DMS53 (cell line): ENCODE results near the gene SLC13A5.
"Not testable (repeated sequence)": the region's sequence is repeated elsewhere in the genome, so short reads cannot be mapped to it uniquely, and the experiment has no call there.

Experiments
- DNase-seq: peaks from one replicate; lab custom pipeline; 2025; lab: John Stamatoyannopoulos, UW

The SLC13A5 gene

DNA sequence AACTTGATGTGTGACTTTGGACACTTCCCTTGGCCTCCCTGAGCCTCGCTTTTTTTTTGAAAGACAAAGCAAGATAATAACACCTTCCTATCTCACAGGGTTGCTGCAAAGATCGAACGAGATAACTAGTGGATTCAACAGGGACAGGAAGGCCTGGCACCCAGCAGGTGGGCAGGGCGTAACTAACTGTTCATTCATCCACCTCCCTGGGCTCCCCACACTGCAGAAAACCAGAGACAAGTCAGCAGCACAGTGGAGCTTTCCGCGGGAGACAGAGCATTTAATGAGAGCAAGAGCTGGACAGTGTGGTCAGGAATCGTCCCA, 28.7 kb downstream of the SLC13A5 start:
- no peak for DNase-seq

DNA sequence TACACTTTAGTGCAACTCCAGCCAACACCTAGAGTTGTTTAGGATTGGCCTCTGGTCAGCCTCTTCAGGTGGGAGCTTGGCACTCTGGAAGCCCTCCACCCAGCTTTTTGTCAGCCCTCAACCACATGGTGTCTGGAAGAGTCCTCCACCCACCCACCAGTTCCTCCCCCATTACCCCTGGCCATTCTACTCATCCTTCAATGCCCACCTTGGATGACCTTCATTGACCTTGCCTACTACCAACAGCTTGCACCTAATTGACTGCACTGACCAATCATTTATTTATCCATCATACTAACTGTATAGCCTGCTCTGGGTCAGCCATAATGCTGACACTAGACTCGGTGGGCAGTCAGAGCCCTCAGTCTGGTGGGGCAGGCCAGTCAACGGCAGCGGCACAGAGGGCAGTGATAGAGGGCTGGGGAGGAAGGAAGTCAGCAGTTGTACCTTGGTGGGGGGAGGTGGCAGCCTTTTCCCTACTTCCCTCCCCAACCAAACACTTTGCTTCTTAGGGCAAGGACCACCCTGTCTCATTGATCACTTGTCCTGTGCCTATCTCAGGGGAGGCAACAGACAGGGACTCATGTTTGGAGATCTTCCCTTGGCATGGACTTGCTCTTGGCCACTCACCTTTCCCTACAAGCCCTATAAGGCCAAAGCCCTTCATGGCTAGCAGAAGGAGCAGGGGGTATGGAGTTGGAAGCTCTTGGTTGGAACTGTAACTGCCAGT, 29.3 kb downstream of the SLC13A5 start:
- no peak for DNase-seq

DNA sequence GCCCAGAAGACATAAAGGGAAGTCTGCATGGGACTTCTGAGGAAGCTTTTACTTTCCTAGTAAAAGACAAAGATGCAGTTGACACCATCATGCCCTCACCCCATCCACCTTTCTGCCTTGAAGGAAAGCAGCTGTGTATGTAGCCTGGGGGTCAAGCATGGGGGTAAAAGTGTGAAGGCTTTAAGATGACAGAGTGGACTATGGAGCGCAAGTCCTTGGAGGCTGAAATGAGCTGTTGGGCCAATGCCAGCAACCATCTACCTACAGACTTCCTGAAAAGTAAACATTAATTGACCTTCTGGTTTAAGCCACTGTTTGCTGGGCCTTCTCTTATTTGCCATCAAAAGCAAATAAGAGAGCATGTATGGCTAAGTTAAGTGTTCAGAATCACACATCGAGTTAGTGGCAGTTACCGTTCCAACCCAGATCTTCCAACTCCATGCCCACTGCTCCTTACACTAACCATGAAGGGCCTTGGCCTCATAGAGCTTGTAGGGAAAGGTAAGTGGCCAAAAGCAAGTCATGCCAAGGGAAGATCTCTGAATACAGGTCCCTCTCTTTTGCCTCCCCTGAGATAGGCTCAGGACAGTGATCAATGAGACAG, 30.0 kb downstream of the SLC13A5 start:
- DNase-seq, result peak; percentile 45

DNA sequence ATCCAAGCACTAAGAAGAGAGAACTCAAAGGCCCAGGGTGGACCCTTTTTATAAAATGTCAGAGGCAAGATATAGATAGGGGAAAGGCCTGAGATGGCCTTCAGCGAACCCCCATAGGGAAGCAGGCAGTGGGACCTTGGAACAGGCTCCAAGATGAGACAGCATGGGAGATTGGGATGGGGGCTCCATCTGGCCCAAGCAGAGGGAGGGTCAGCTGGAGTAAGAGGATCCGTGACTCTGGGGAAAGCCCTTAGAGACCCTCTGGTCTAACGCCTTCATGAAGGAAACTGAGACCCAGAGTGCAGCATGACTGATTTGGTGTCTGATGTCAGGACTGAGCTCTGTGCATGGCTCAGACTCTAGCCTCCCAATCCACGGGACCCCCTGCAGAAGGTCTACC, 30.8 kb downstream of the SLC13A5 start:
- DNase-seq, result no peak

DNA sequence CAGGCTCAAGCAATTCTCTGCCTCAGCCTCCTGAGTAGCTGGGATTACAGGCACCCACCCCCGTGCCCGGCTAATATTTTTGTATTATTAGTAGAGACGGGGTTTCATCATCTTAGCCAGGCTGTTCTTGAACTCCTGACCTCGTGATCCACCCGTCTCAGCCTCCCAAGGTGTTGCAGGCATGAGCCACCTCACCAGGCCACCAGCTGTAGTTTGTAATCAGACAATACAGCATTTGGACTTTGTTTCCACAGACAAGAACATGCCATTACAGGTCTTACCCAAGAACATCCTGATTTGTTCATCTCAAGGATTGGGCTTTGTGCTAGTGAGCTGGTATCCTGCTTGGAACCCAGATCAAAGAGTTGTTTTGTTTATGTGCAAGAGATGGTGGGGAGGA, 31.5 kb downstream of the SLC13A5 start:
- no peak for DNase-seq

DNA sequence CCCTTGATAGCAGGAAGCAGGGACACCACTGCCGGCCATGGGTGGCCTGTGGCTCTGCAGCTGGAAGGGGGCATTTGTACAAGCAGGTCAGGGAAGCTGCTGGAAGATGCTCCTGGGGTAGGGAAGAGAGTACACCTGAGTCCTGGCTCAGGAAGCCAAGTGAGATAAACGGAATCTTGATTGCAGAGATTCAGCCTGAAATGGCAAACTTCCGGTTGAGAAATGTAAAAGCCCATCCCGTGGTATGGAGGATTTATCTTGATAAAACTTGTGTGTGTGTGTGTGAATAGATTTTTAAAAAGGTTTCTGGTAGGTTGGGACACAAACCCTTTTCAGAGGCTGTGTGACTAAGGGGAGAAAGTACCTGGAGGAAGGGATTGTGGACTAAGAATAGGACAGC, 32.0 kb downstream of the SLC13A5 start:
- no peak for DNase-seq

DNA sequence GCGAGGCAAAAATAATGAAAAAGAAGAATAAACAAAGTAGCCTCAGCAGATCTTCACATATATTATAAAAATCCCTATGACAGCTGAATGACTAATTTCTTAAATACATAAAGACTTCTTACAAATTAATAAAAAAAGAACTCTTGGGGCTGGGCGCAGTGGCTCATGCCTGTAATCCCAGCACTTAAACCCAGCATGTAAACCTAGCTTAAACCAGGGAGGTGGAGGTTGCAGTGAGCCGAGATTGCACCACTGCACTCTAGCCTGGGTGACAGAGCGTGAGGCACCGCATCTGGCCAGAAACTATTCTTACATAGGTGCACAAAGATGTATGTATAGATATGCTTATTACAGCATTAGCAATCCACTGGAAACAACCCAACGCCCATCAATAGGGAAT, 33.9 kb downstream of the SLC13A5 start:
- no peak for DNase-seq

DNA sequence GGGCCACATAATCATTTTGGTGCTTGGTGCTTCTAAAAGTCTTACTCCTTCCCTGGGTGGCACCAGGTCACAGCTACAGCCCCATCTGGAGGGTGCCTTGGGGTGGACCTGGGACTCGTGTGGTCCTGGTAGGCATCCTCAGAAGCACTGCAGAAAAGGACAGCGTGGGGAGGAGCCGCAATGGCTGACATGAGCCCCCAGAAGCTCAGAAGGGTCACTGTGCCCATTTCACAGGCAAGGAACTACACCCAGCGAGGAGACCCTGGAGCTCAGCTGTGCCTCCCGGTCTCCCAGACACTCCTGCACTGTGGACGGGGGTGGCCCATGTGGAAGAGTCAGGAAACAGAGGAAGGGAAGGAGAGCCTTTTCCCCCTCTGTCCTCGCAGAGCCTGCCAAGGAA, 35.2 kb downstream of the SLC13A5 start:
- no peak for DNase-seq

DNA sequence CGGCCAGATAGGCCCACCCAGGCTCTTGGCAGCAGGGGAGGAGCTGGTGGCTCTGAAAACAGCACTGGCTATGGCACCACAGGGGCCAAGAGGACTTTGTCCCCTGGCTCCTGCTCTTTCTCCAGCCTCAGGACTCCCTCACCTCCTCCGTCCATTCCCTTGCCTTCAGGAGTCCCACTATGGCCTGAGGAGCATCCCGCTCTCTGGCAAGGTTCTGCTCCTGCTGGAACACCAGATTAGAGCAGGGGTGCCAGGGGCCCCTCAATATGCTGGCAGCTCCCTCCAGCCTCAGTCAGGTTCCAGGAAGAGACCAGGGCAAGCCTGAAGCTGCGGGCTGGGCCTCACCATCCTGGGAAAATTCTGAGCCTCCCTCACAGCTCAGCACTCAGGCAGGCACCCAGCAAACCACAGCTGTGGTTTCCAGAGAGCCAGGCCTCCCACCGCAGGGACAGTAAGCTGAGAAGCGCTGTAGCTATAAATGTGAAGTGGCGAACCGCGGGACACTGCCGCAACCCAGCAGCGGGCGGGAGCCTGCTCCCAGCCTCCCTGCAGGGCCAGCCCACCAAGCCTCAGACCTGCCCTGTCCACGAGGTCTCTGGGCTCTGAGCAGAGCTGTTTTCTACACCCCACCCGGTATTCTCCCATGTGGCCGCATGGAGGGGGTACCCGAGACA, 35.9 kb downstream of the SLC13A5 start:
- no peak for DNase-seq

DNA sequence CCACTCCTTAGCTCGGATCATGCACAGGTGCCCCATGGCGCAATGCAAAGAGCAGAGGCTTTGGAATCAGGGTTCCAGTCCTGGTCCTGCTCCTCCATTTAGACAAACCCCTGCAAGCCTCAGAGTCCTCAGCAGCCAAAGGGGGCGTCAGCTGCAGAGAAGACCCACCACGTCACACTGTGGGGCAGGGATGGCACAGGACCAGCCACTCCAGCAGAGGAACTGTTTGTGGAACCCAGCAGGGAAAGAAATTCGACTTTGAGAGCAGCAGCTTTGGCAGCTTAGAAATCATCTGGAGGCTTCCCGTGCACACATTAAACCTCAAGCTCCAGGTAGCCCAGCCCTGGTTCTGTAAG, 36.4 kb downstream of the SLC13A5 start:
- DNase-seq, result no peak

DNA sequence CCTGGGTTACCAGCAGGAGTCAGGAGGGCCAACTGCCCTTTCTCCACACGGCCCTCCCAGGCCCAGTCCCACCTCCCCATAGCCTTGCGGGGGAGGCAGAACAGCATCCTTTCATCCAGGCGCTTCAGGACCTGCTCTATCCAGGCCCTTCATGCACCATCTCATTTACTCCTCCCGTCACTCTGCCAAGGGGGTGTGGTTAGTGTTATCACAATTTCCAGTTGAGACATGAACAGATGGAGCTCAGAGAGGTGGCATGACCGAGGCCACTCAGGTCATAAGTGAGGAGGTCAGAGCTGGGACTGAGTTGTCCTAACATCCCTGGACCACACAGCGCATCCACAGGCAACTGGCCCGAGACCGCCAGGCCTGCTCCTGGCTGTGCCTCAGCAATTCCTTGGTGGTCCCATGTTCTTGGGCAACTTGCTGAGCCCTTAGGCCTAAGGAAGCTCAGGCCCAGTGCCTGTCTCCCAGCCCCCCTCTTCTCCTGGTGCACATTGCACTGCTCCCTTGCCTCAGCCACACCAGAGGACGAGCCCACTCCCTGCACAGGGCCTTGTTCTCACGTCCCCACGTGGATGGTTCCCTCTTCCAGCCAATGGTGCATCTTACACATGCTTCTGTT, 37.9 kb downstream of the SLC13A5 start:
- DNase-seq, result no peak

DNA sequence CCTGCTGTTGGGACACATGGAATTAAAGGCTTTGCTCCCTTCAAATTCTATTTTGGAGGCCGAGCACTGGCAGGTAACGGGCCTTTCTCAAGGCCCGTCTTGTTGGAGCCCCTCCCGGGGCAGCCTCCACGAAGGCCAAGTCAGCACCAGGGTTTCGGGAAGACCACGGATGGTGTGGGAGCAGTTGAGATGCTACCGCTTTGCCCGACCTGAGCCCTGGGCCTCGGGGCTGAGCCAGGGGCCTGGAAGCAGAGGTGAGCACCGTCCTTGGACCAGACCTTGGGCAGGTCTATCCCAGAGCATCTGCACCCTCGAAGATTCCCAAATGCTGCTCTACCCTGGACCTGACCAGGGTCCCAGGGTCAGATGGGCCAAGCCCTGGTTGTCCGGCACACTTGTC, 38.6 kb downstream of the SLC13A5 start:
- DNase-seq, result no peak

DNA sequence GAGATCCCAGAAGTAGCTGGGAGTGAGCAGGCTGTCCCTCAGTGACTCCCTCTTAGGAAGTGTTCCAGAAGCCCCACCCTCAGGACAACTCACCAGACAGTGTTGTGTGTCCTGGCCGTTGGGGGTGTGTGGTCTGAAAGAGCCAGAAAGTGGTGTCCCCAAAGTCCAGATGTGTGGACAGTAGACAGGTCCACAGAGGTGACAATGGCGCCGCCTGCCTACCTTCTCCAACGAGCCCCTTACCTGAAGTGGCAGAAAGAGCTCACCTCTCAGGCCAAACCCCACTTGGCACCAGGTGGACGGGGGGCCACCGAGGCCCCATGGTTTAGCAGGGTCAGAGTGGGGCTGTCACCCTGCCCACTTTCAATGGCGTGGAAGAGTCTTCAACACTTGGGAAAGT, 41.7 kb downstream of the SLC13A5 start:
- no peak for DNase-seq

DNA sequence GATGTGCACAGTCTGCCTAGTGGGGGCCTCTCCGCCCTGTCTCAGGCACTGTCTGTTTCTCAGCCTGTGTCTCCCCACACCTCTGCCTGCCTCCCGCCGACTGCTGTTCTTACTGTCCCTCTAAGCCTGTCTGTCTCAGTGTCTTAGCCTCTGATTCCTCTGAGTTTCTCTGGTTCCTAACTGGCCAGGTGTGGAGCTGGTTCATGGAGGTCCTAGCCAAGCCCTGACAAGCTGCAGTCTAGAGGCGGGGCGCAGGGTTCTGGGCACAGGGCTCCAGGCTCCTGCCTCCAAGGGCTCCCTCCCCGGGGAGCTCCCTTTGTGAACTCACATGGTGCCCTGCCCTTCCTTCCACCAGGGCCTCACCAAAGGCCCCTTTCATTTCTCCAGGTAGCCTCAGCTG, 42.2 kb downstream of the SLC13A5 start:
- DNase-seq, result no peak

DNA sequence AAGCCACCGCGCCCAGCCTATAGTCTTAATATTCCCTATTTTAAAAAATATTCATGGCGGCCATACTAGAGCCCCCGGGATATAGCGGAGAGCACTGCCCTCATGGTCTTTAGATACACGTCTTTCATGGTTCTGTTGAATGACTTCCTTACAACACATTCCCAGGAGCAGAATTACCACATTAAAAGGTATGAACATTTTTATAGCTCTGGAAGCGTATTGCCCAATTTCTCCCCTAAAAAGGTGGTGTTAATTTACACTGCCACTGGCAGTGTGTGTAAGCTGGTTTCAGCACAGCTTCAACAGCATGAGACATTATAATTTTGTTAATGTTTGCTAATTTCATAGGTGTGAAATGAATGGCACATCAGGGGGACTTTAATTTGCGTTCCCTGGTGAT, 42.6 kb downstream of the SLC13A5 start:
- no peak for DNase-seq

DNA sequence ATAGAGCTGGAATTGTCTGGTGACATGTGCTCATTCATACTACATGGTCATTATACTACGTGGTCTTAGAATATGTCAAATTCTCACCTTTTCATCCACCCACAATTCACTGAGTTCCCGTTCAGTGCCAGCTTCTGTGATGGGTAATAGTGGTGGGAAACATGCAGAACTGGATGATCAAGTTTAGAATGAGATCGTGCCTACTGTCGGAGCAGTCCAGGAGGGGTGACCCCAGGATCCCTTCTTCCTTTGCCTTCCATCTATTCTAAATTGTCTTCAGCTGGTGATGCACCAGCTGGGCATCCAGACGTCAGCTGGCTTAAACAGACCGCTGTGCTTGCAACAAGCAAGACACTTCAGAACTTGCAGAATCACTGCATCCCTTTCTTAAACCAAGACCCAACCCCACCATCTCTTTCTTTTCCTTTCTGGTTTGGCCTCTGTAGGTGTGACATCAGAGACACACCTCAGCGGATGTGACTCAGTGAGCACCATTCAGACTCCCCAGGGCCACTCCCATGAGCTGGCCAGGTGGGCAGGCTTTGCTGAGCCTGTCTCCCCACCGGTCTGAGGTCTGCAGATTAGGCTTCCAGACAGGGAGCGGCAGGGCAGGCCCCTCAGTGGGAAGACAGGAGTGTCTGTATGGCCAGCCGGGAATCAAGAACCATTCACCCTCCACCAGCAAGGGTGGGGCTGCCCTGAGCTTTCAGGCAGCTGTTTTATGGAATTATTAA, 43.5 kb downstream of the SLC13A5 start:
- DNase-seq, result peak; percentile 28

DNA sequence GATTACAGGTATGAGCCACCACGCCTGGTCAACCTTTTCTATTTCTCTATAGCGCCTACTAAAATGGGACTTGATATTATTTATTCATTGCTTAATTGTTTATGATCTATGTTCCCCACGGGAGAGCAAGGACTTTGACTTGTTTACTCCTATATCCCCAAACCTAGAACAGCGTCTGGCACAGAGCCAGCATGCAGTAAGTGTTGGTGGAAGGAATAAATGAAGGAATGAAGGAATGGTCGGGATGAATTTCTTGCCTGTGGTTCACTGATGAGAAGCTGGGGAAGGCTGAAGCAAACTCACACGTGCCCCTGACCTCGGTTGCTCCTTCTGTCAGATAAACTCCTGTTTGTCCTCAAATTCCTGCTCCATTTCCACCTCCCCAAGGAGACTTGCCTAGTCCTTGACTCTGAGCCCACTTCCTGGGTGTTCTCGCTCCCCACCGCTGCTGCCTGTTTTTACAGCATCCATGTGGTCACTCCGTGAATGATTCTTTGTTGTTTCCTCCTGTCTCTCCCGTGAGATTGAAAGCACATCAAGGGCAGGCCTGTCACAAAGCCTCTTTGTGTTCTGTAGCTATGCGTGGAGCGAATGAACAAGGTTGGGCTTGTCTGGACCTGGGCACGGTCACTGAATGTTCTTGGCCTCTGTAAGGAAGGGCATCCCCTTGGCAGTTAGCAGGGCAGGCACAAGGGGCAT, 44.3 kb downstream of the SLC13A5 start:
- DNase-seq, result no peak

DNA sequence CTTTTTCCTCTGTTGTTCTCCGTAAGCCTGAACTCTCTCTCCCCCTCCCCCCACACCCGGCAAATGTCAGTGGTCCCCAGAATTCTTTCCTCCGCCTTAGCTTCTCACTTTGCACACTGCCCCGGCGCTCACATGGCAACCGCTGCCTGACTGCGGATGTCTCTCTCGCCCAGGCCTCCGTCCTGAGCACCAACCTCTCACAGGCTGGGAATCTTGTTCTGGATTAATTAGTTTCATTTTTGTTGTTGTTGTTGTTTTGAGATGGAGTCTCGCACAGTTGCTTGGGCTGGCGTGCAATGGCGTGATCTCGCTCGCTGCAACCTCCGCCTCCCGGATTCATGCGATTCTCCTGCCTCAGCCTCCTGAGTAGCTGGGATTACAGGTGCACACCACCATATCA, 45.0 kb downstream of the SLC13A5 start:
- no peak for DNase-seq

DNA sequence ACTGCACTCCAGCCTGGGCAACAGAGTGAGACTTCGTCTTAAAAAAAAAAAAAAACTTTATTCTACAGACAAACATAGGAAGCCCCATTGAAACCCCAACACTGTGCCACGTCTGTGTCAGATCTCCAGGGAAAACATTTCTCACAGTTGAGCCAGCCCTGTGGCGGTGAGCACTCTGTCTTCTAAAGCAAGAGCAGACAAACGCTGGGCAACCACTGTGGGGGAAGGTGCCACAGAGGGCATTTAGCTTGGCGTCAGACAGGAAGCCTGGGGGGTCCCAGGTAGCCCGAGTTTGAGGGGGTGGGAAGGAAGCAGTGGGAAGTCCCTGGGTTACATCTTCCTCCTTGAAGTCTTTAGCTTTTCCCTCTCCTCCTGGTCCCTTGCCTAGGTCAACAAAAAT, 45.7 kb downstream of the SLC13A5 start:
- no peak for DNase-seq

DNA sequence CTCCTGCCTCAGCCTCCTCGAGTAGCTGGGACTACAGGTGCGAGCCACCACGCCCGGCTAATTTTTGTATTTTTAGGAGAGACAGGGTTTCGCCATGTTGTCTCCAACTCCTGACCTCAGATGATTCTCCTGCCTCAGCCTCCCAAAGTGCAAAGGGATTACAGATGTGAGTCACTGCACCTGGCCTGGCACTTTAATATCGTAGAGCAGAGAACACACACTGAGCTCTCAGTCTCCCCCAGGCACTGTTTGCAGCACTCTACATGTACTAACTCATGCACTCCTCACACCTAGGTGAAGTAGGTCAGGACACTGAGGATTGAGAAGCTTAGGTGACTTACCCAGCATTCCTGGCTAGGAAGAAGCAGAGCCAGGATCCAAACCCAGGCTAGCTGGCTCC, 46.6 kb downstream of the SLC13A5 start:
- DNase-seq, result peak; percentile 16

DNA sequence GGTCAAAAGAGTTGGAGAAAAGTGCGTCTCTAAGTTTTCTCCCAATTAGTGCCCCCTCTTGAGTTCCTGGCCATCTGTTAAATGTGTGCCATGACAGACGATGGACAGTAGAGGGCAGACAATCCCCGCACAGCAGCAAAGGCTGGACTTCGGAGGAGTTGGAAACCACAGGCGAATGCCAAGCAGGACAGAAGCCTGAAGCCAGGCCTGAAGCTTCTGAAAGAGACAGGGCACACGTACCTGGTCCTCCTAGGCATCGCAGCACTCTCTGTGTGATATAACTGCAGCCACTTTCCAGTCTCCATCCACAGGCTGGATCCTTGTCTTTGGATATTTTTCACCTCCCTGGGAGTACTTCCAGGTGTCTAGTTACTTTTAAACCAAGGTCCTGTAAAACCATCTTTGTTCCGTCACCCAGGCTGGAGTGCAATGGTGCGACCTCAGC, 47.1 kb downstream of the SLC13A5 start:
- DNase-seq, result peak; percentile 90

DNA sequence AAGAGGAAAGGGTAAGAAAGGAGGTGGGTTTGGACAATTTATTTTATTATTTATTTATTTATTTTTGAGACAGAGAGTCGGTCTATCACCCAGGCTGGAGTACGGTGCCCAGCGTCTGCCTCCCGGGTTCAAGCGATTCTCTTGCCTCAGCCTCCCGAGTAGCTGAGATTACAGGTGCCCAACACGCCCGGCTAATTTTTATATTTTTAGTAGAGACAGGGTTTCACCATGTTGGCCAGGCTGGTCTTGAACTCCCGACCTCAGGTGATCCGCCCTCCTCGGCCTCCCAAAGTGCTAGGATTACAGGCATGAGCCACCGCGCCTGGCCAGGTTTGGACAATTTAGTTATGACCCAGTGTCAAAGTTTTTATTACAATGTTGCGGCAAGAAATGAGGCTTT, 50.0 kb downstream of the SLC13A5 start:
- not testable (repeated sequence) for DNase-seq
